Colonic mucosa (tissue), 4 donors: ENCODE results near the gene MPO. TPM values are rescaled to one million over a fixed set of nuclear protein-coding genes. Genes with fewer than 3 reads are reported as not detected.

Source experiments
- DNase-seq: peaks from one replicate; pipeline ENCODE4 v3.0.0-alpha.2; 2020
- H3K27ac ChIP-seq: fragments of 200-600 bp; one replicate; pipeline ENCODE4 v1.8.0; 2021
- H3K27me3 ChIP-seq: fragments of 200-600 bp; one replicate; pipeline ENCODE4 v1.8.0; 2021
- H3K36me3 ChIP-seq: fragments of 200-600 bp; one replicate; pipeline ENCODE4 v1.8.0; 2021
- H3K4me1 ChIP-seq: fragments of 200-600 bp; one replicate; pipeline ENCODE4 v1.8.0; 2021; ENCODE audit warnings: mild to moderate bottlenecking
- H3K4me3 ChIP-seq: fragments of 200-600 bp; one replicate; pipeline ENCODE4 v1.8.0; 2021
- H3K9ac ChIP-seq, 2 donors: one replicate each; pipeline ENCODE4 v1.7.0; 2013; ENCODE audit warnings: control low read depth in 2 of 2, low read depth in 2 of 2, low read length in 2 of 2
- H3K9me3 ChIP-seq: fragments of 200-600 bp; one replicate; pipeline ENCODE4 v1.8.0; 2021
- CTCF ChIP-seq: fragments of 200-600 bp; IDR thresholded peaks from one replicate; pipeline ENCODE4 v1.8.0; 2022; ENCODE audit warnings: antibody characterized with exemption, mild to moderate bottlenecking
- intact Hi-C: fragments of 100-400 bp; cut with DNase I; formaldehyde crosslinking; loops from one replicate; pipeline ENCODE4 v1.14.1; 2022
- total RNA-seq, 2 donors: library from RNA; stranded (reverse); fragmentation: NEBNext Ultra II Directional in 1 of 2; extraction: Animal tissue kit (Norgen Biotek cat#: 25700) in 1 of 2; gene quantifications; one replicate each; pipeline ENCODE4 v1.2.1, GENCODE V29; 2021
- donor health status: healthy.
- donor health status: DM: no; HTN: no; CAD: no.
- donor health status: DM: no; HTN: no; CAD: no.

MPO gene
- total RNA-seq, 2 donors from 2014 or later: not detected

DNA sequence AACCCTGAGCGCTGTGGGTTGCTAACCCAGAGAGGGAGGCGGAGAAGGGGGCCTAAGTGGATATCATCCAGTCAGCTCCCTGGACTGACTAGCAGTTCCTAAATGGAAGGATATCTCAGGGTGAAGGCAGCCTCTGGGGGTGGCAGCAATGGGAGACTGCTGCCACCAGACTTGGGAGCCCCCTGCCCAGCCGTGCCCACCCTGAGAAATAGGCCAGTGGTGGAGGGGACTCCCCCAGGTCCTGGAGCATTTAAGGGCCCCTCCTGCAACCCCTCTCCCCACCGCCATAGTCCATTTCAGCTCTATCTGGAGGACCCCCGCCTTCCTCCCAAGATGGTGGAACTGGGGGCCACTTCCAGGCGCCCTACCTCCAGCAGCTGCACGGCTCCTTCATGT lies 39.4 kb upstream of the MPO start:
- Histone ChIP-seq H3K4me1 (no peaks in the 10 kb centered on the region), H3K27ac (no peak overlapping the region), H3K9ac (no peak overlapping the region), H3K9me3 (no peaks in the 10 kb centered on the region), H3K36me3 (no peaks in the 10 kb centered on the region), H3K27me3 (no peaks in the 10 kb centered on the region), H3K4me3 (no peak overlapping the region)
- no peak for DNase-seq
- intact Hi-C loops: no loop called here
- TF ChIP-seq CTCF: no peak

- no peak overlapping the region for H3K4me3 ChIP-seq
- no peaks in the 10 kb centered on the region for H3K4me1 ChIP-seq
- no peak for TF ChIP-seq CTCF
- H3K27ac ChIP-seq: no peak overlapping the region
- intact Hi-C loops: no loop called here
- no peaks in the 10 kb centered on the region for H3K9me3 ChIP-seq
- no peak for DNase-seq
- H3K27me3 ChIP-seq: no peaks in the 10 kb centered on the region
- no peak overlapping the region for H3K9ac ChIP-seq
- no peaks in the 10 kb centered on the region for H3K36me3 ChIP-seq
These were observed 38.7 kb upstream of the MPO start for GRCh38 chr17:58319173-58320162.

DNA sequence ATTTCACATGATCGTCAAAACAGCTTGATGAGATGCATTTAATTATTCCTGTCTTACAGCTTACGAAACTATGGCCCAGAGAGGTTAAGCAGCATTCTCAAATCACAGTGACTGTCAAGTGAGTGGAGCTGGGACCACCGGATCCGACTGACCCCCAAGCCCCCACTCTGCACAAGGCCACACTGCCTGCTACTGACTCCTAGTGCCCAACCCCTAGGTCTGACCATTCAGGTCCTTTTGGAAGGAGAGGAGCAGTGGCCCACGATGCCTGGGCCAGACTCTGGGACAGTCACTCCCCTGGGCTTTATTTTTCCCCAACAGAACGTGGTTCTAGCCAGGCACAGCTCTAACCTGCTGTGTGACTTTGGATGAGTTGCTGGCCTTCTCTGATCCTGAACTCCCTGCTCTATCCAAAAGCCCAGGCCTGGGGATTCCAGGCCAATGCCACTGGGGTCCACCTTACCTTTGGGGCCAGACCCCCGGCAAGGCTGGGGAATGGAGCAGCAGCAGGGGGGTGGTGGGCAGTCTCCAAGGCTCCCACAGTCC lies 38.0 kb upstream of the MPO start:
- Histone ChIP-seq H3K9ac (no peak overlapping the region), H3K4me3 (no peak overlapping the region), H3K9me3 (no peaks in the 10 kb centered on the region), H3K27me3 (no peaks in the 10 kb centered on the region), H3K4me1 (no peaks in the 10 kb centered on the region), H3K36me3 (no peaks in the 10 kb centered on the region), H3K27ac (no peak overlapping the region)
- no peak for TF ChIP-seq CTCF
- intact Hi-C loops: no loop called here
- DNase-seq: no peak

- Histone ChIP-seq H3K36me3 (no peaks in the 10 kb centered on the region), H3K9me3 (no peaks in the 10 kb centered on the region), H3K27me3 (no peaks in the 10 kb centered on the region), H3K9ac (no peak overlapping the region), H3K27ac (no peak overlapping the region), H3K4me3 (no peak overlapping the region), H3K4me1 (no peaks in the 10 kb centered on the region)
- TF ChIP-seq CTCF: no peak
- intact Hi-C loops: no loop called here
- no peak for DNase-seq
These were observed 37.3 kb upstream of the MPO start for GRCh38 chr17:58318065-58318481.

- H3K36me3 ChIP-seq: no peaks in the 10 kb centered on the region
- no peaks in the 10 kb centered on the region for H3K4me1 ChIP-seq
- no peak overlapping the region for H3K27ac ChIP-seq
- TF ChIP-seq CTCF: peak; percentile 77
- no peak overlapping the region for H3K4me3 ChIP-seq
- peak; percentile 64 for DNase-seq
- H3K27me3 ChIP-seq: no peaks in the 10 kb centered on the region
- no peaks in the 10 kb centered on the region for H3K9me3 ChIP-seq
- no peak overlapping the region for H3K9ac ChIP-seq
- intact Hi-C loops: loop anchor here (1.0 kb wide), 1 partner anchor 130 kb away; no protein-coding TSS in a partner anchor
These were observed 36.8 kb upstream of the MPO start for GRCh38 chr17:58317421-58318064.
